Natural killer cell (primary cell): ENCODE results near the gene TYW1. TPM values are rescaled to one million over a fixed set of nuclear protein-coding genes. Genes with fewer than 3 reads are reported as not detected.
"Not testable (repeated sequence)": the region's sequence is repeated elsewhere in the genome, so short reads cannot be mapped to it uniquely, and the experiment has no call there.

Experiments used
- ATAC-seq, 3 donors: fragments of 150-1000 bp in 2 of 3; fragments of 200-7000 bp in 1 of 3; cut with Tn5 transposase; 1 replicate in 1 of 3; 2 replicates in 2 of 3; pipeline ENCODE4 v1.10.0; 2021; ENCODE audit warnings: mild to moderate bottlenecking in 2 of 3, moderate library complexity in 2 of 3
- DNase-seq, 2 donors: peaks; one replicate each; pipeline versions ENCODE4 v3.0.0 to v3.0.0-alpha.2; 2013 to 2021; ENCODE audit warnings: mixed read lengths in 1 of 2
- H3K27ac ChIP-seq: one replicate; pipeline ENCODE4 v1.5.1; 2013; ENCODE audit warnings: mild to moderate bottlenecking, low read length
- H3K27me3 ChIP-seq: one replicate; pipeline ENCODE4 v1.6.1; 2013; ENCODE audit warnings: low read length; ENCODE audit not compliant: control insufficient read depth, insufficient read depth
- H3K36me3 ChIP-seq: one replicate; pipeline ENCODE4 v1.6.1; 2013; ENCODE audit warnings: low read length; ENCODE audit not compliant: control insufficient read depth, insufficient read depth
- H3K4me1 ChIP-seq: one replicate; pipeline ENCODE4 v1.6.1; 2013; ENCODE audit warnings: low read length; ENCODE audit not compliant: control insufficient read depth, insufficient read depth
- H3K4me3 ChIP-seq: one replicate; pipeline ENCODE4 v1.5.1; 2013; ENCODE audit warnings: low read length
- H3K9me3 ChIP-seq: one replicate; pipeline ENCODE4 v1.6.1; 2013; ENCODE audit warnings: low read length; ENCODE audit not compliant: control insufficient read depth, insufficient read depth
- H3K27ac Mint-ChIP-seq, 2 donors: one replicate each; pipeline ENCODE4 v1.8.0; 2022; ENCODE audit warnings: mild to moderate bottlenecking in 2 of 2, mixed read lengths in 2 of 2, moderate library complexity in 1 of 2
- H3K27me3 Mint-ChIP-seq, 2 donors: one replicate each; pipeline ENCODE4 v1.8.0; 2022; ENCODE audit warnings: low read depth in 2 of 2, mixed read lengths in 2 of 2
- H3K36me3 Mint-ChIP-seq: one replicate; pipeline ENCODE4 v1.8.0; 2022; ENCODE audit warnings: mixed read lengths
- H3K4me1 Mint-ChIP-seq, 2 donors: one replicate each; pipeline ENCODE4 v1.8.0; 2022; ENCODE audit warnings: mixed read lengths in 2 of 2
- H3K4me3 Mint-ChIP-seq: one replicate; pipeline ENCODE4 v1.8.0; 2022; ENCODE audit warnings: mild to moderate bottlenecking, moderate library complexity, mixed read lengths
- H3K9me3 Mint-ChIP-seq, 2 donors: one replicate each; pipeline ENCODE4 v1.8.0; 2022; ENCODE audit warnings: mixed read lengths in 2 of 2
- WGBS: methylation state at CpG from one replicate; pipeline ENCODE4 v1.1.7; 2013; ENCODE audit warnings: missing lambda C conversion rate; ENCODE audit not compliant: insufficient coverage; 5-methylcytosine and 5-hydroxymethylcytosine counted together
- intact Hi-C: fragments of 100-400 bp; cut with micrococcal nuclease; formaldehyde crosslinking; loops from one replicate; pipeline ENCODE4 v1.14.2; 2022
- total RNA-seq, 4 donors: library from RNA; stranded (reverse); fragments of 120-200 nt in 1 of 4; gene quantifications; one replicate each; pipeline versions ENCODE4 v1.2.3 to v1.2.4, GENCODE V29; 2013 to 2022
- TF ChIP-seq, protein P1 (sequence below): fragments of 200-600 bp; IDR thresholded peaks from one replicate; pipeline ENCODE4 v1.8.0; 2022; ENCODE audit warnings: antibody characterized with exemption

The TYW1 gene
- total RNA-seq, 3 donors from 2014 or later (not counting 1 experiment from before 2014, with no cell fraction given), result 16.6 to 27.0 (median 16.9) TPM

- no peak for DNase-seq
- H3K36me3 Mint-ChIP-seq, result no peaks in the 10 kb centered on the region
- H3K27me3 Mint-ChIP-seq, result no peaks in the 10 kb centered on the region
- H3K27ac Mint-ChIP-seq, result no peak overlapping the region
- no peaks in the 10 kb centered on the region for H3K9me3 ChIP-seq
- 95% methylated on average over 2 of the region's 2 CpGs for WGBS
- H3K4me3 Mint-ChIP-seq, result no peak overlapping the region
- no peaks in the 10 kb centered on the region for H3K27me3 ChIP-seq
- H3K27ac ChIP-seq, result no peak overlapping the region
- no peaks in the 10 kb centered on the region for H3K4me1 ChIP-seq
- peaks cover 33% of the 10 kb centered on the region for H3K36me3 ChIP-seq
- no peaks in the 10 kb centered on the region for H3K4me1 Mint-ChIP-seq
- H3K4me3 ChIP-seq, result no peak overlapping the region
- ATAC-seq, result no peak
- TF ChIP-seq, protein P1, sequence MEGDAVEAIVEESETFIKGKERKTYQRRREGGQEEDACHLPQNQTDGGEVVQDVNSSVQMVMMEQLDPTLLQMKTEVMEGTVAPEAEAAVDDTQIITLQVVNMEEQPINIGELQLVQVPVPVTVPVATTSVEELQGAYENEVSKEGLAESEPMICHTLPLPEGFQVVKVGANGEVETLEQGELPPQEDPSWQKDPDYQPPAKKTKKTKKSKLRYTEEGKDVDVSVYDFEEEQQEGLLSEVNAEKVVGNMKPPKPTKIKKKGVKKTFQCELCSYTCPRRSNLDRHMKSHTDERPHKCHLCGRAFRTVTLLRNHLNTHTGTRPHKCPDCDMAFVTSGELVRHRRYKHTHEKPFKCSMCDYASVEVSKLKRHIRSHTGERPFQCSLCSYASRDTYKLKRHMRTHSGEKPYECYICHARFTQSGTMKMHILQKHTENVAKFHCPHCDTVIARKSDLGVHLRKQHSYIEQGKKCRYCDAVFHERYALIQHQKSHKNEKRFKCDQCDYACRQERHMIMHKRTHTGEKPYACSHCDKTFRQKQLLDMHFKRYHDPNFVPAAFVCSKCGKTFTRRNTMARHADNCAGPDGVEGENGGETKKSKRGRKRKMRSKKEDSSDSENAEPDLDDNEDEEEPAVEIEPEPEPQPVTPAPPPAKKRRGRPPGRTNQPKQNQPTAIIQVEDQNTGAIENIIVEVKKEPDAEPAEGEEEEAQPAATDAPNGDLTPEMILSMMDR, result no peak
- intact Hi-C loops, result no loop called here
- no peaks in the 10 kb centered on the region for H3K9me3 Mint-ChIP-seq
Measured at GRCh38 chr7:67006965-67007364, 10.3 kb downstream of the TYW1 start.

DNA sequence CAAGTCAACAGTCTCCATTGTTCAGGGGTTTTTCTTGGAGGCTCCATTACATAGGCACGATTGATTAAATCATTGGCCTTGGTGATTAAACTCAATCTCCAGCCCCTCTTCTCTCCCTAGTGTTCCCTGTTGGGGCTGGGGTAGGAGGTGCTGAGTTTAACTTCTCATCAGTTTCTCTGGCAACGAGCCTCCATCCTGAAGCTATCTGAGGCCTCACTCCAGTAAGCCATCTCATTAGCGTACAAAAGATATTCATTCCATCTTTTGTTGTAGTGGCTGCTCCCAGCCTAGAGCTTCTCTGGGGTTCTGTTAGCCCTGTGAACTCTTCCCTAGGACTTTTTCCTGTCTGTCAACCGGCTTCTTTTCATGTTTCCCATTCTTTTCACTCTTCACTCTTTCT, 11.6 kb downstream of the TYW1 start:
- H3K36me3 ChIP-seq, result peaks cover 37% of the 10 kb centered on the region
- no peaks in the 10 kb centered on the region for H3K9me3 ChIP-seq
- no peak overlapping the region for H3K27ac Mint-ChIP-seq
- no peaks in the 10 kb centered on the region for H3K27me3 ChIP-seq
- TF ChIP-seq, protein P1, result no peak
- no peaks in the 10 kb centered on the region for H3K4me1 Mint-ChIP-seq
- no peaks in the 10 kb centered on the region for H3K4me1 ChIP-seq
- H3K27me3 Mint-ChIP-seq, result no peaks in the 10 kb centered on the region
- H3K9me3 Mint-ChIP-seq, result no peaks in the 10 kb centered on the region
- intact Hi-C loops, result no loop called here
- no peak overlapping the region for H3K4me3 Mint-ChIP-seq
- WGBS, result 98% methylated on average over 2 of the region's 4 CpGs
- no peak overlapping the region for H3K4me3 ChIP-seq
- H3K36me3 Mint-ChIP-seq, result no peaks in the 10 kb centered on the region
- H3K27ac ChIP-seq, result no peak overlapping the region
- no peak for DNase-seq
- no peak for ATAC-seq

DNA sequence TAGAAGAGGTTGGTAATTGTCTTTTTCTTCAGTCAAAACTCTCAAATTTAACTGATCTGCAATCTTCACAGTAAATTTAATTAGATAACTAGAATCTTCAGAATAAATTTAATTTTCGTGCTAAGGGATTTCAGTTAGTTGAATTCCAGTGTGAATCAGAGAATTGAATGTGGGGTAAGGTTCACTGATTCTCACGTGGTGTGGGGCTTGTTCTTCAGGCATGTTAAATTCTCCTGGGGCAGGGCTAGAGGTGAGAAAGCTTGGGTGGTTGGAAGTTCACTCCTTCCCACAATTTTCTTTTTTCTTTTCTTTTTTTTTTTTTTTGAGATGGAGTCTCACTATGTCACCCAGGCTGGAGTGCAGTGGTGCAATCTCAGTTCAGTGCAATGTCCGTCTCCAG, 13.0 kb downstream of the TYW1 start:
- H3K9me3 Mint-ChIP-seq, DNase-seq, H3K27me3 ChIP-seq, H3K4me1 ChIP-seq, H3K4me1 Mint-ChIP-seq, intact Hi-C loops, H3K27me3 Mint-ChIP-seq, H3K4me3 Mint-ChIP-seq, H3K27ac ChIP-seq, H3K4me3 ChIP-seq, H3K27ac Mint-ChIP-seq, H3K36me3 Mint-ChIP-seq, H3K9me3 ChIP-seq, ATAC-seq: not testable (repeated sequence)
- WGBS, result 100% methylated on average over 3 of the region's 3 CpGs
- H3K36me3 ChIP-seq, result peaks cover 41% of the 10 kb centered on the region

DNA sequence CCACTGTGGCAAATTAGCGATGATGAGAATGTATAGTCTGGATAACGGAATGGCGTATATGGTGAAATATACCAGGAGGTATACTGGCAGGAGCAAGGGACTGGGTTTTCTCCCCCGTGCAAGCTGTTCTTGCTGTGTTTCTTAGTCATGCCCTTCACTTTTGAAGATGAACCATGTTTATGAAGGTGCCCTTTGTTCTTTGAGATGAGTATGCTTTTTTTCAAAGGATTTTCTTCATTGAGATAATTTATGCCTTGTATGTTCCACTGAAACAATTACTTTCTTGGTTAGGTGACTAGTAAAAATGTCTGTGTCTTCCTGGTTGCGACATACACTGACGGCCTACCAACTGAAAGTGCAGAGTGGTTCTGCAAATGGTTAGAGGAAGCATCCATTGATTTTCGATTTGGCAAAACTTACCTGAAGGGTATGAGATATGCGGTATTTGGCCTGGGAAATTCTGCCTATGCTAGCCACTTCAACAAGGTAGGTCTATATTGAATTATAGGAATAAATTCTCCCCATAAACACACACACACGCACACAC, 17.5 kb downstream of the TYW1 start:
- H3K4me1 Mint-ChIP-seq, H3K27ac Mint-ChIP-seq, H3K4me3 Mint-ChIP-seq, H3K4me1 ChIP-seq, ATAC-seq, H3K27ac ChIP-seq, H3K4me3 ChIP-seq, DNase-seq, intact Hi-C loops, H3K27me3 ChIP-seq, H3K27me3 Mint-ChIP-seq, H3K9me3 Mint-ChIP-seq, H3K9me3 ChIP-seq, H3K36me3 Mint-ChIP-seq: not testable (repeated sequence)
- peaks cover 37% of the 10 kb centered on the region for H3K36me3 ChIP-seq
- WGBS, result 90% methylated on average over 5 of the region's 9 CpGs

- H3K27me3 ChIP-seq, H3K4me1 ChIP-seq, H3K4me3 Mint-ChIP-seq, H3K9me3 Mint-ChIP-seq, H3K36me3 Mint-ChIP-seq, H3K27me3 Mint-ChIP-seq, DNase-seq, H3K9me3 ChIP-seq, H3K27ac Mint-ChIP-seq, H3K4me3 ChIP-seq, ATAC-seq, H3K4me1 Mint-ChIP-seq, H3K27ac ChIP-seq, intact Hi-C loops: not testable (repeated sequence)
- peaks cover 41% of the 10 kb centered on the region for H3K36me3 ChIP-seq
- WGBS, result 97% methylated on average over 6 of the region's 8 CpGs
Measured at GRCh38 chr7:67017971-67018370, 21.3 kb downstream of the TYW1 start.
